HG02763 (cell line): ENCODE results near the gene PICALM.

ENCODE experiments used
- ATAC-seq: cut with Tn5 transposase; IDR thresholded peaks from one replicate; pipeline ENCODE4 v1.9.1; 2021; ENCODE audit warnings: mild to moderate bottlenecking, moderate library complexity; ENCODE audit not compliant: unreplicated experiment

The PICALM gene

GRCh38 chr11:86050196-86050709, 18.6 kb downstream of the PICALM start:
- no peak for ATAC-seq

DNA sequence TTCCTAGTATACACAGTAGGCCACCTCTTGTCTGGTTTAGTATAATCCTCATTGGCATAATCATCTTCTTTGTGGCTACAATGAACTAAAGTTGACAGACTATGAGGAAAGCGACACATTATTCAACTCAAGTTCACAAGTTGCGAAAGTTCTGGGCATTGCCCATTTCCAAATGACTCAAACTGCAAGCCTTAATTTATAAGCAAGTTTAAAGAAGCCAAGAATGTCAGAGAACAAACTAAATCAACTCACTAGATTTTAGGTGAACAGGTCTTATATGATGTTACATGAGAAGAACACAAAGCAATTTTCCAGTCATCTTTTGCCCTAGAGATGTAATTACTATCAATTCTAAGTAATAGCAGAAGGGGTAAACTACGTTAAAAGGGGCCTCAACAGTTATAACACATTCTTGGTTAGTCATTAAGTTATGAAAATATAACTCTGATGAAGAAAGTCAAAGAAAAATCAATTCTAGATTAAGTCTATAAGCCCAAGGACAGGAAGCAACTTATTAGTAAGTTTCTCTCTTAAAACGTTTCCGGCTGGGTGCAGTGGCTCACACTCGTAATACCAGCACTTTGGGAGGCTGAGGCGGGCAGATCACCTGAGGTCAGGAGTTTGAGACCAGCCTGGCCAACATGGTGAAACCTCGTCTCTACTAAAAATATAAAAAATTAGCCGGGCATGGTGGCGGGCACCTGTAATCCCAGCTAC, 21.5 kb downstream of the PICALM start:
- ATAC-seq: no peak

GRCh38 chr11:86046116-86046515, 22.8 kb downstream of the PICALM start:
- no peak for ATAC-seq

GRCh38 chr11:86043765-86044503, 24.9 kb downstream of the PICALM start:
- ATAC-seq: no peak

GRCh38 chr11:86041975-86042378, 26.9 kb downstream of the PICALM start:
- peak; percentile 71 for ATAC-seq

DNA sequence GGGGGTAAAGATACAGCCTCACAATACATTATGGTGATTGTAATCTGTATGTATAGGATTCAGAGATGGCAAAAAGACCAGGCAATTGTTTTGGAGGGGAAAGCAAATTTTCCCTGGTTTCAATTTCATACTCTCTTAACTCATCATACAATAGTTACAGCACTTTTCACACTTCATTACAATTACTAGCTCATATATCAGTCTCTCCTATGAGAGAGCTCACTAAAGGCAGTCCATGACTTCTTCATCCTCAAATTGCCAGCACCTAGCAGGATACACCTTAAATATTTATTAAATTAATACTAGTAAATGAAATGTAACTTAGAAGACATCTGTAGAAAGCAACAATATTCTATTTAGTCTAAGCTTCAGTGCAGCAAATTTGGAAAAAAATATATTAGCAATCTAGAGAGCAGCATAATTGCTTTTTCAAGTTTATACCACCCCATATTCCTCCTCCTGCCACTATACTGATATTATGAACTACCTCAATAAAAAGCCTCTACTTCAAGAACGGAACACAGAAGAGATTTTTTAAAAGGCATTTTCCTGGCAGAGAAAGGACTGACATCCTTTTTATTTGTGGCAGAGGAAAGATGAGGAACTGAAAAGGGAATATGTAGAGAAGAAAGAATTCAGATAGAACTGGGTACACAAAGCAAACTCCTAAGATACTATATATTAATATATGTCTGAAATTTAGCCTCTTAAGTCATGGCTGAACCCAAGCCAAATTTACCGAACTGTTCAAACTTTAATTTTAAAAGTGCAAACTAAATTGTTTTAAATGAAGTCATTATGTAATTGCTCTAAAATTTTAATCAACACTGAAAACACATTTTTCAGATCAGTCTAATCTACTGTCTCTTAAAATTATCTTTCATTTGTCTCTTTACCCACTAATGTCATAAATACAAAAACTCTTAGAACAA, 27.7 kb downstream of the PICALM start:
- ATAC-seq: no peak

- no peak for ATAC-seq
Observed at GRCh38 chr11:86039094-86039493, 29.8 kb downstream of the PICALM start.

DNA sequence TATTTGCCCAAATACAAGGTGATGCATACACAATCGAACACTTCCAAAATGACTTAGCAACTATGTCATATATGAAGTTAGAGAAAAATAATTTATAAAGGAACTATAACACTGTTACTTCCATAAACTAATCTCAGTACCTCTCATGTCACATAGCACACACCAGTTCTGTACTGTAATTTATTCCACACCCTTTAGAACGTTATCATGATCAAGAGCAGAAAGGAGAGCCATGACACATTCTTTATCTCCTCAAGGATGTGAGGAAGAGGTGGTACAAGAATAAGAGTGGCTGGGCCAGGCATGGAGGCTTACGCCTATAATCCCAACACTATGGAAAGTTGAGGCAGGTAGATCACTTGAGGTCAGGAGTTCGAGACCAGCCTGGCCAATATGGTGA, 31.1 kb downstream of the PICALM start:
- no peak for ATAC-seq

DNA sequence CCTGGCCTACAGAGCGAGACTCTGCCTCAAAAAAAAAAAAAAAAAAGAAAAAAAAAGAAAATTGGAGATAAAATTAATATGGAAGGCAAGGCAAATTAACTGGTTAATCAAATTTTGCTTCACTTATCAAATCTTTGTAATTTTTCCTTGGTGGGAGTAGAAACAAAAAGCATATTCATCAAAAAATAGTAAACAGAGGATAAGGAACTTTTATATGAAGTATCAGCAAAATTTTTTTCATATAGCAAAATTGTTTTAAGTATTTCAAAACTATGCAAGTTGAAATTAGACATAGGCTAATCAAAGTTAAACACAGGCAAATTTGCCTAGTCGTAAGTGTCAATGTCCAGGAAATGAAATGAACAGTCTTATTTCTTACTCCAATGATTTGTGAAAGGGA, 33.0 kb downstream of the PICALM start:
- ATAC-seq: no peak

DNA sequence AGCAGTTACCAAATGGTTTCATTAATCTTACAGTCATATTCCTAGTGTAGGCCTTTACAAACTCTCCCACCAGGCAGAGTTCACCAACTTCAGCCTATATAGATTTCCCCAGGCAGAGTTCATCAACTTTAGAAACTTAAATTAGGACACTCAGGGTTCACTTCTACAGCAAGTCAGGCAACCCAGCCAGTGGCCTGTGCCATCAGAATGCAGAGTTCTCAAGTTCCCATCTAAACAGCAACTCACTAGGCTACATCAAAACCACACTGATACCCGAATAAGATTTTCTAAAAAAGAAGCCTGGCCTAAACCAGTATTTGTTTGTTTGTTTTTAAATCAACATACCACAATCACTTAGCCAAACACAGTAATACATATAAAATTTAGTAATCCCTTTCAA, 33.7 kb downstream of the PICALM start:
- ATAC-seq: no peak

- no peak for ATAC-seq
Observed at GRCh38 chr11:86034710-86035109, 34.2 kb downstream of the PICALM start.

- no peak for ATAC-seq
Observed at GRCh38 chr11:86021377-86021776, 47.5 kb downstream of the PICALM start.

GRCh38 chr11:86018249-86018648, 50.6 kb downstream of the PICALM start:
- no peak for ATAC-seq

GRCh38 chr11:86016451-86016850, 52.4 kb downstream of the PICALM start:
- no peak for ATAC-seq

DNA sequence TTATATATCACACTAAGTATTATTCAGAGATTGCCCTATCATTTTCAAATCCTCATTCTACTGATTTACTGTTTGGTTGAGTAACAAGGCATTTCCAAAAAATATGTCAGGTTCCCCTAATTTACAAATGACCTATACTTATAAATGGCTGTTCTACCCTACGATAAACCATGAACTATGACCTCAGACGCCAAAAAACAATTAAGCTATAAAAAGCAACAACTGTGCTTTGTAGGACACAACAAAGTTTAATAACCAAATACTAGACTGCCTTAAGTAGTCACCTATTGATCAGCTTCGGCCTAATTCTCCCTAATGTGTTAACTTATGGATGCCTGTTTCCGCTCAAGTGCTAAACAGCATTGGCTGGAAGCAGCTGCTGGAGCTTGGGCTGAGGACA, 53.2 kb downstream of the PICALM start:
- no peak for ATAC-seq

GRCh38 chr11:86014221-86014620, 54.7 kb downstream of the PICALM start:
- ATAC-seq: no peak

DNA sequence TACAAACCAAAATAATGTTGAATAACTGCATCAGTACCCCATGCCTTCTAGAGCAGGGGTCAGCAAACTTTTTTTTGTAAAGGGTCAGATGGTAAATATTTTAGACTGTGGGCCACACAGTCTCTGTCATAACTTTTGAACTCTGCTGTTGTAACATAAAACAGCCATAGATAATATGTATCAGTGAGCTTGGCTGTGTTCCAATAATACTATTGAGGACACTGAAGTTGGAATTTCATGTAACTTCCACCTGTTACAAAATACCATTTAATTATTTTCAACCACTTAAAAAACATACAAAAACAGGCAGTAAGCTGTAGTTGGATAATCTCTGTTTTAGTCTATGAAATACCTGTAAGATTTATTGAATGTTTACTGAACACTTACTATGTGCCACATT, 55.2 kb downstream of the PICALM start:
- ATAC-seq: no peak

- no peak for ATAC-seq
Observed at GRCh38 chr11:86011175-86011574, 57.7 kb downstream of the PICALM start.

- no peak for ATAC-seq
Observed at GRCh38 chr11:86003654-86004053, 65.2 kb downstream of the PICALM start.

GRCh38 chr11:86002431-86002830, 66.5 kb downstream of the PICALM start:
- ATAC-seq: no peak

GRCh38 chr11:85991508-85991907, 77.4 kb downstream of the PICALM start:
- ATAC-seq: no peak
